GM12864 (cell line): Measurements from ENCODE around the gene MANBA.
"Not testable (repeated sequence)": the region's sequence is repeated elsewhere in the genome, so short reads cannot be mapped to it uniquely, and the experiment has no call there.

ENCODE experiments used
- DNase-seq: peaks from one replicate; pipeline ENCODE4 v3.0.0-alpha.2; 2011; ENCODE audit warnings: low read depth
- H3K4me3 ChIP-seq: 2 replicates; pipeline ENCODE4 v1.5.1; 2011; ENCODE audit warnings: mild to moderate bottlenecking, low read depth, low read length, control low read depth
- TF ChIP-seq, protein P1 (sequence below): IDR thresholded peaks from 2 replicates; pipeline ENCODE4 v1.5.1; 2011; ENCODE audit warnings: low read depth, mild to moderate bottlenecking, moderate library complexity, low read length, control low read depth, inconsistent platforms; ENCODE audit errors: missing control alignments

Gene MANBA

DNA sequence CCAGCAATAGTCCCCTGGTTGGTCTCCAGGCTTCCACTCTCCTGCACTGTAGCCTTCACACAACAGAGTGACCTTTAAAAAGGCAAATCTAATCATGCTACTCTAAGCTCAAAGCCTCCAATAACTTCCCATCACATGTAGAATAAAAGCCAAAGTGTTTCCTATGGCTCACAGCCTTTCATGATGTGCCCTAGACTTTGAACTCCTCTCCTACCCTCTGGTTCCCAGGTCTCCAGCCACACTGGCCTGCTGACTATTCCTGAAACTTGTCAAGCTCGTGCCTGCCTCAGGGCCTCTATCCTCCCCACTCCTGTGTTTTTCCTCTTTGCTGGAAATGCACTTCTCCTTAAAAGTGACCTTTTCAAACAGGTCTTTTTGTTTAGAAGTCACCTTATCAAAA, 3.1 kb downstream of the MANBA start:
- no peak for DNase-seq
- TF ChIP-seq, protein P1, sequence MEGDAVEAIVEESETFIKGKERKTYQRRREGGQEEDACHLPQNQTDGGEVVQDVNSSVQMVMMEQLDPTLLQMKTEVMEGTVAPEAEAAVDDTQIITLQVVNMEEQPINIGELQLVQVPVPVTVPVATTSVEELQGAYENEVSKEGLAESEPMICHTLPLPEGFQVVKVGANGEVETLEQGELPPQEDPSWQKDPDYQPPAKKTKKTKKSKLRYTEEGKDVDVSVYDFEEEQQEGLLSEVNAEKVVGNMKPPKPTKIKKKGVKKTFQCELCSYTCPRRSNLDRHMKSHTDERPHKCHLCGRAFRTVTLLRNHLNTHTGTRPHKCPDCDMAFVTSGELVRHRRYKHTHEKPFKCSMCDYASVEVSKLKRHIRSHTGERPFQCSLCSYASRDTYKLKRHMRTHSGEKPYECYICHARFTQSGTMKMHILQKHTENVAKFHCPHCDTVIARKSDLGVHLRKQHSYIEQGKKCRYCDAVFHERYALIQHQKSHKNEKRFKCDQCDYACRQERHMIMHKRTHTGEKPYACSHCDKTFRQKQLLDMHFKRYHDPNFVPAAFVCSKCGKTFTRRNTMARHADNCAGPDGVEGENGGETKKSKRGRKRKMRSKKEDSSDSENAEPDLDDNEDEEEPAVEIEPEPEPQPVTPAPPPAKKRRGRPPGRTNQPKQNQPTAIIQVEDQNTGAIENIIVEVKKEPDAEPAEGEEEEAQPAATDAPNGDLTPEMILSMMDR: no peak
- no peak overlapping the region for H3K4me3 ChIP-seq

GRCh38 chr4:102754044-102754443, 6.7 kb downstream of the MANBA start:
- no peak for DNase-seq
- TF ChIP-seq, protein P1: no peak
- H3K4me3 ChIP-seq: no peak overlapping the region

DNA sequence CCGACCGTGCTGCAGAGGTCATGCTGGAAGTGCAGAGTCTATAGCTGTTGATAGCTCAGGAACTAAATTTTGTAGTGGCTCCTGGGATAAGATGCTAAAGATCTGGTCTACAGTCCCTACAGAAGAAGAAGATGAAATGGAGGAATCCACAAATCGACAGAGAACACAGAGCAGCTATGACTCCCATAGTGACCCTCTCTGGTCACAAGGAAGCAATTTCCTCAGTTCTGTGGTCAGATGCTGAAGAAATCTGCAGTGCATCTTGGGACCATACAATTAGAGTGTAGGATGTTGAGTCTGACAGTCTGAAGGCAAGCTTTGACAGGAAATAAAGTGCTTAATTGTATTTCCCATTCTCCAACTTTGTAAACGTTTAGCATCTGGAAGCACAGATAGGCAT, 8.8 kb downstream of the MANBA start:
- no peak for DNase-seq
- TF ChIP-seq, protein P1: no peak
- no peak overlapping the region for H3K4me3 ChIP-seq

GRCh38 chr4:102743352-102743751, 17.4 kb downstream of the MANBA start:
- H3K4me3 ChIP-seq, DNase-seq: not testable (repeated sequence)

DNA sequence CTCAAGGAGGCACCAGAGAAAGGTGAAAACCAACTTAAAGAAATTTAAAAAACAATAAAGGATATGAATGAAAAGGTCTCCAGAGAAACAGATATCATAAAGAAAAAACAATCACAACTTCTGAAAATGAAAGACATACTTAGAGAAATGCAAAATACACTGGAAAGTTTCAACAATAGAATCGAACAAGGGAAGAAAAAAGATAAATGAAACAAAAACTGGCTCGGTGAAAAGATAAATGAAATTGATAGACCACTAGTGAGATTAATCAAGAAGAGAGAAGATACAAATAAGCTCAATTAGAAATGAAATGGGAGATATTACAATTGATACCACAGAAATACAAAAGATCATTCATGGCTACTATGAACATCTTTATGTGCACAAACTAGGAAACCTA, 22.0 kb downstream of the MANBA start:
- DNase-seq: not testable (repeated sequence)

GRCh38 chr4:102736636-102737549, 23.9 kb downstream of the MANBA start:
- DNase-seq: no peak
- TF ChIP-seq, protein P1: no peak
- no peak overlapping the region for H3K4me3 ChIP-seq

More for the DNA sequence above, 22.0 kb downstream of the MANBA start:
- H3K4me3 ChIP-seq: not testable (repeated sequence)

GRCh38 chr4:102735582-102735981, 25.2 kb downstream of the MANBA start:
- TF ChIP-seq, protein P1: no peak

More at GRCh38 chr4:102735582-102735981, 25.2 kb downstream of the MANBA start:
- H3K4me3 ChIP-seq: no peak overlapping the region
- no peak for DNase-seq
